DLD1 (cell line): ENCODE results near the gene HOXB3.
"Not testable (repeated sequence)": the region's sequence is repeated elsewhere in the genome, so short reads cannot be mapped to it uniquely, and the experiment has no call there.

Experiments used
- in situ Hi-C: cut with HindIII; loops from 2 replicates; pipeline ENCODE4 v1.10.0; 2017; ENCODE audit warnings: low sequenced_read_pairs

Gene HOXB3

DNA sequence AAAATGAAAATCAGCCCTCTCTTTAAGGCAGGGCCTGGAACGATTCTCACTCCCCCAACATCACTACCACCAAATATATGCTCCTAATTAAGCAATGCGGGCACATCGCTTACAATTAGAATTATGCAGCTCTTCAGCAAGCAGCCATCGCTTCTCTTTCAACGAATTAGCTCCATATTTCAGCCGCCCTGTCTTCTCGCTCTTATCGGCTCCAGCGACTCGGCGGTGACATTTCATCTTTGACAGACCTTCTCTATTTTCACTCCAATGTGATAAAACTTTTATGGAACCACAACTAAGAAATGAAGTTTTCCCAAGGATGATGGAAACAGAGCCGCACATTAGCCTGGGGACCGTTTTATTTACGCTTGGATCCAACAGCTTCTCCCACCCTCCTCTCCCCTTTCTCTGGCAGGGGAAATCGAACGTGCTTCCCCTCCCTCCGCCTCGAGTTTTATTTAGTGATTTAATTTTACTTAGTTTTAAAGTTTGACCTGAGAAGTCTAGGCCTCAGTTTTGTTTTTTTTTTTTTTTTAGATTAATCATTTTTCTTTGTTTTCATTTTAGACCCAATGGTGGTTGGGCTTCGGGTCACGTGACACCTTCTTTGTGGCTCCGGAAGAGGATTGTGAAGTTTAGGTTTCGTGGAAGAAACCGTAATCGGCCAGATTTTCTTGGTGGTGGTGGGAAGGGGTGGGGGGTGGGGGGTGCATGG lies 42.1 kb downstream of the HOXB3 start:
- in situ Hi-C loops = no loop called here

DNA sequence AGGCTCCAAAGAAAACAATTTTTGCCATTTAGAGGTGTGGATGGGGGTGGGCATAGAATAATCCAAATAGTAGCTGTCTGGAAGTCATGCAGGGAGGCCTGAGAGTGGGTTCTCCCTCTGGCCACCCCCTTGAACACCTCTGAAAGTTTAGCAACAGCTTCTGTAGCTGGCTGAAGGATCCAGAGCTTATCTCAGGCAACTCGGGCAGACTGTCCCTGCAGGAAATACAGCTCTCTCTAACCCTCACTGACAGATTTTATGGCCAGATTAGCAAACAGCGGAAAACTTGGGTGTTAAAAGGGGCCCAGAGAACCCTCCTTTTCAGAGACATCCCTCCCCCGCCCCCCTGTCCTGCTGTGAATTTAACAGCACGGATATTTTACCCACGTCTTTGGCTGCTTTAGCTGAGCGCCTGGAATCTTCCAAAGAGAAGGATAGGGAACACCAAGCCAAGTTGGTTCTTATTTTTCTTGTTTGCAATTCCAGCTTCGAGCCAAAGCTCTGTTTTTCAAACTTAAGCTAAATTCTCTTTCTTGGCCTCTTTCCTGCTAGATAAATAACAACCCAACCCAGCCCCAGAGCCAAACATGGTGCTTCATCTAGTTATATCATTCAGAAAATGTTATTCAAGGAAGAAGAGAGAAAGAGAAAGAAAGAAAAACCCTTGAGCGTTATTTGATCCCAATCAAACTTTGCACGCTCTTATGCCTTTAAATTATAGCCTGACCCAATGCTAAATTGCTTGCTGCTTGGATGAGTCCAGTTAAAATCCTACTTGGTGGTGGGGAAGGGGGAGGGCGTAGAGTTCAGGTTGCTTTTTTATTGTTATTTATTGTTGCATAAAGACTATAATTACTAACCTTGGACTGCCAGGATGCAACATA lies 42.9 kb downstream of the HOXB3 start:
- in situ Hi-C loops = no loop called here

DNA sequence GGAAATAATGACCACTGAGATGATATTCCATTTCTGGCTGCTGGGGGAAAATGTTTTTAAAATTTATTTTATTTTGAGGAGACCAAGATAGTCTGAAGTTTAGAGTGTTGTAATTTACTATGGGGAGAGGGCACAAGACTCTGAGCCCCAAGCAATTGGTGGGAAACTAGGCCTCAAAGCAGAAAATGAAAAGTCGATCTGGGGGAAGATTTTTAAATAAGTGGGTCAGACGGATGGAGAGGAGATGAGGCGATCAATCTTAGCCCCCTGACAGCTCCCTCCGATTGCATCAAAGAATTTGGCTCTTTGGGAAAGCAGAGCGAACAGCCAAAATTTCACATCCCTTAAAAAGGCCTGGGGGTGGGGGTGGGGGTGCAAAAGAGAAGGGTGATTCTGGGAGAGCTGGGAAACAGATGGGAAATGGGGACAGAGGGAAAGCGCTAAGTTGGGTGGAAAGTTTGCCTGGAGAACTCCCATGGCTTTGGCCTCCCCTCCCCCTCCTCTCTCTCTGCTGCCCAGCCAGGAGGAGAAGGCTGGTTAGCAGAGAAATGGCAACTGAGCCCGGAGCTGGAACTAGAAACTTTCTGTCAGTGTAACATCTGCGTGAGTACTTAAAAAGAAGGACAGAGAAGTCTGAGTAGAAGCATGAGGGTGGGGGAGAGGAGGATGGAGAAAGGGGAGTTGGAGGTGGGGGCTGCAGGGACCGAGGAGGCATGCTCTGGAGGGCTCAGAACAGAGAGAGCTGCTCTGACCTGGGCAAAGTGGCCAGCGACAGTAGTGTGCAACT lies 43.7 kb downstream of the HOXB3 start:
- in situ Hi-C loops = no loop called here

GRCh38 chr17:48545539-48545938 lies 44.5 kb downstream of the HOXB3 start:
- in situ Hi-C loops = no loop called here

GRCh38 chr17:48545022-48545375 lies 45.0 kb downstream of the HOXB3 start, which contains the start of gene HOXB2:
Gene HOXB2 (minus strand): TSS chr17:48545109. CDS start chr17:48544911, 198 bp downstream.
- in situ Hi-C loops = no loop called here

GRCh38 chr17:48544349-48545021 lies 45.6 kb downstream of the HOXB3 start:
- in situ Hi-C loops = no loop called here

- in situ Hi-C loops = no loop called here
Measured at GRCh38 chr17:48543854-48544348, 46.1 kb downstream of the HOXB3 start.

DNA sequence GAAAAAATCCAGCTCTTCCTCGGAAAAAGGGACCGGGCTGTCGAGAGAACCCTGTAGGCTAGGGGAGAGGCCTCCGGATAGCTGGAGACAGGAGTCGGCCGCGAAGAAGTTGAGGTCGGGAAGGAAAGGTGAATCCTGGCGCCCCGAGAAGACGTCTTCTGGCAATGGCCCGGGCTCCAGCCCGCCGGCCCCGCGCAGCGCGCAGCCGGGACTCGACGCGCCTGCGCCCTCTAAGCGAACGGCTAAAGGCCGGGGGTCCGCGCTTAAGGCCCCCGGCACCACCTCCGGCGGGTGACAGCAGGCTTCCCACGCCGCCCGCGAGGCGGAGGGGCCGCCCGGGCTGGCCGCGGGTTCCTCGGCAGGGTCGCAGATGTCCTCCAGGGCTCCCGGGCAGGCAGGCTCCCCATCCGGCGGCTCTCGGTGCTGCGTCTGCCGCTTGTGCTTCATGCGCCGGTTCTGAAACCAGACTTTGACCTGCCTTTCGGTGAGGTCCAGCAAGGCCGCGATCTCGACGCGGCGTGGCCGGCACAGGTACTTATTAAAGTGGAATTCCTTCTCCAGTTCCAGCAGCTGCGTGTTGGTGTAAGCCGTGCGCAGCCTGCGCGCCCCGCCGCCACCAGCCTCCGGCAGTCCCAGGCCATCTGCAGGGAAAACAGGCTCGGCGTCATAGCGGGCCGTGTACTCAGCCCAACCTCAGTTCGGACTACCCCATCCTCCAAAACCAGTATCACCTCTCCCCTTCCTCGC lies 46.8 kb downstream of the HOXB3 start:
- in situ Hi-C loops = no loop called here

DNA sequence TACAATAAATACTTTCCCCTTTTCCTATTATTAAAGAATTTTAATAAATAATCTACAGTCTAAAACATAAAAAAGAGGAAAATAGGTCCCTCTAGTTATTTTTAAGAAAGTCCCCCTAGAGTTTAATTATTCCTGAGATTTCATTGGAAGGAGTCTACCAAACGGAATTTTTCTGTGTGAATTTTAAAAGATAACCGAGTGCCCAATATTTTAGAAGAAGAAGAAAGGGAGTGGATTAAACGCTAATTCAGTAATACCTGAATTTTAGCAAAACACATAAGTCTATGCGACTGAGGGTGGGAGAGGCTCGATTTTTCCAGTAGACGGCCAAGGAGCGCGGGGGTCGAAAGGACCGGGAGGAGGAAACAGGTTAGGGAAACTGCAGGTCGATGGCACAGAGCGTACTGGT lies 47.3 kb downstream of the HOXB3 start:
- in situ Hi-C loops = no loop called here

DNA sequence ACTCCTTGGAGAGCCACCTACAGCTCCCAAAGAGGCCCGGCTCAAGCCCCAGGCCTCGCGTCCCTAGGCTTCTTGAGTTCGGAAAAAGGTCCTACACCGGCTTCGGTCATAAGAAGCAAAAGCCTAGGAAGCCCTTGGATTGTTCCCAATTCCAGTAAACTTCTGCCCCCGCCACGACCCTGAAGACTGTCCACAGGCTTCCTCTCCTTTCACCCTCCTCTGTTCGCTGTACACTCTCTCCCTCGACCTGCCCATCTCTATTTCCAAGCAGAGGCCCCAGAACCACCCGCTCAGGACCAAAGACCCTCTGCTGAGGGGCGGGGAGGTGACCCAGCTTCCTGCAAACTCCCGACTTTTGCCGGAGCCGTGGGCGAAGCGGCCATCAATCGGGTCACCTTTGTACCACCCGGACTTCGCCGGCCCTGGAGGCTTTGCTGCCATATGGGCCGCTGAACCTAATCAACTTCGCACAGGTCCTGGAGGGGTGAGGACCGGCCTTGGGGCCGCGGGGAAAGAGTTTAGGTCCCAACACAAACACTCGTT lies 47.9 kb downstream of the HOXB3 start:
- in situ Hi-C loops = no loop called here

- in situ Hi-C loops = no loop called here
Measured at GRCh38 chr17:48541577-48542113, 48.4 kb downstream of the HOXB3 start.

- in situ Hi-C loops = no loop called here
Measured at GRCh38 chr17:48541036-48541576, 48.9 kb downstream of the HOXB3 start.

GRCh38 chr17:48540213-48540612 lies 49.8 kb downstream of the HOXB3 start:
- in situ Hi-C loops = no loop called here

GRCh38 chr17:48539177-48539576 lies 50.9 kb downstream of the HOXB3 start:
- in situ Hi-C loops = no loop called here

- in situ Hi-C loops = no loop called here
Measured at GRCh38 chr17:48537316-48537715, 52.7 kb downstream of the HOXB3 start.

DNA sequence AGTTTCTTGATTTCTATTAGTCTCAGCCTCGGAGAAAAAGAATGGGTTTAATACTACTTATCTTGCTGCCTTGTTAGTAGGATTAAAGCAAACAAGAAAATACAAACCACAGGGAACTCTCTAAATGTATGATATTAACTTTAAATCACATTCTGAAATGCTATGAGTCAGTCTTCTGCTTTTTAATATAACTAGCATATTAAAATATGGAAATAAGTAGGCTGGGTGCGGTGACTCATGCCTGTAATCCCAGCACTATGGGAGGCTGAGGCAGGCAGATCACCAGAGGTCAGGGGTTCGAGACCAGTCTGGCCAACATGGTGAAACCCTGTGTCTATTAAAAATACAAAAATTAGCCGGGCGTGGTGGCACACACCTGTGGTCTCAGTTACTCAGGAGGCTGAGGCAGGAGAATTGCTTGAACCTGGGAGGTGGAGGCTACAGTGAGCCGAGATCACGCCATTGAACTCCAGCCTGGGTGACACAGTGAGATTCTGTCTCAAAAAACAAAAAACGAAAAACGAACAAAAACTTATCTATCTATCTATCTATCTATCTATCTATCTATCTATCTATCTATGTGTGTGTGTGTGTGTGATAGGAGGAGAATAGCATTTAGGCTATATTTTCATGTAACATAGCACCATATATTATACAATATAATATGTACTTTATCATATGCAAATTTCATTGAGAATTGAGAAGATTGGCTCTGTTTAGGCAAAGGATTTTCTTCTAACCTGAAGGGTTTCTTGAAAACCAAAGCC lies 54.1 kb downstream of the HOXB3 start:
- in situ Hi-C loops = not testable (repeated sequence)

- in situ Hi-C loops = no loop called here
Measured at GRCh38 chr17:48532261-48532660, 57.8 kb downstream of the HOXB3 start.

GRCh38 chr17:48530887-48531272 lies 59.2 kb downstream of the HOXB3 start, which contains the start of gene HOXB1:
Gene HOXB1 (minus strand): TSS chr17:48531011. CDS start chr17:48530904, 107 bp downstream.
- in situ Hi-C loops = no loop called here
